ENCODE measurements around the gene NAV3.

Gene NAV3

GRCh38 chr12:77834618-77835017 lies 3.9 kb downstream of the NAV3 start:
- H3K4me1 Mint-ChIP-seq: peaks cover 6% of the 10 kb centered on the region
- no peak for TF ChIP-seq CTCF (IDR thresholded peaks at IDR 0.05)
- H3K9me3 Mint-ChIP-seq: no peaks in the 10 kb centered on the region
- H3K36me3 Mint-ChIP-seq (ENCODE audit: low read depth): no peaks in the 10 kb centered on the region
- no peaks in the 10 kb centered on the region for H3K27me3 Mint-ChIP-seq (ENCODE audit: low read depth, poor library complexity)
- no peak for DNase-seq
- H3K4me3 Mint-ChIP-seq: no peak overlapping the region
- H3K27ac Mint-ChIP-seq: no peak overlapping the region

DNA sequence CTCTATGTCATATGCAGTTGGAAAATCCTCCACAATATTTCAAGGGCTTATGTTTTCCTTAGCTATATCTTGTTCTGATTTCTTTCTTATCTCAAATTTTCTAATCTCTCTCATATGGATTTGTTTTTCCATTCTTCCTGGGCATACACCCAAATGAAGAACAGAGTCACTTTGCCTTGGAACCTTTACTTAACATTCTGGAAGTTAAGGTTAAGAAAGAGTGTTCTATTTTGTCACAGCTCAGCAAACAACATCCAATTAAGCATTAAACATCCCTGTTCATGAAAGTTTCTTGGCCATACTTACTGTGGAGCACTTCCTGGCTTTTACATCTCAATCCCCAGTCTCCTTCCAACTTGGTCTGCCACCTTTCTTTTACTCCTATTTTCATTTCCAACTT lies 5.3 kb downstream of the NAV3 start:
- no peaks in the 10 kb centered on the region for H3K36me3 Mint-ChIP-seq (ENCODE audit: low read depth)
- H3K9me3 Mint-ChIP-seq: no peaks in the 10 kb centered on the region
- no peak overlapping the region for H3K27ac Mint-ChIP-seq
- TF ChIP-seq CTCF (IDR thresholded peaks at IDR 0.05): no peak
- no peaks in the 10 kb centered on the region for H3K27me3 Mint-ChIP-seq (ENCODE audit: low read depth, poor library complexity)
- no peak for DNase-seq
- no peaks in the 10 kb centered on the region for H3K4me1 Mint-ChIP-seq
- no peak overlapping the region for H3K4me3 Mint-ChIP-seq

DNA sequence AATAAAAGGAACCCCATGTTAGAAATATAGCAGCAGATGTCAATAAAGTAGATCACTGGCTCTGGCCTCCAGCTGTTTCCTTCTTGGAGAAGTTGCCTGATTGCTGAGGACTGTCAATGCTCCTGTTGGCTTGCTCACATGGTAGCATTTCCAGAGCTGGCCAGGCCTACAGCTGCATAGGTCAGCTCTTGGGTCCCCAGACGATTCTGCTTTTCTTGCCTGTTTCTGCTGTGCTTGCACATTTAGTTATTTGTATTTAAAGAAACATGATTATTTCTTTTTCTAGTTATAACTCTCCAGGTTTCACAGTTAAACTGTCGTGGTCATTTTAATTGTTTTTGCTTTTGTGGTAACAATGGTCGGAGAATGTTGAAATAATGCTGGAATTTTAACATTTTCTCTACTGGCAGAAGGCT lies 7.2 kb downstream of the NAV3 start:
- TF ChIP-seq CTCF (IDR thresholded peaks at IDR 0.05): no peak
- no peaks in the 10 kb centered on the region for H3K4me1 Mint-ChIP-seq
- no peak for DNase-seq
- H3K4me3 Mint-ChIP-seq: no peak overlapping the region
- no peaks in the 10 kb centered on the region for H3K27me3 Mint-ChIP-seq (ENCODE audit: low read depth, poor library complexity)
- H3K27ac Mint-ChIP-seq: no peak overlapping the region
- H3K9me3 Mint-ChIP-seq: no peaks in the 10 kb centered on the region
- H3K36me3 Mint-ChIP-seq (ENCODE audit: low read depth): no peaks in the 10 kb centered on the region

GRCh38 chr12:77841521-77841920 lies 10.8 kb downstream of the NAV3 start:
- no peak overlapping the region for H3K27ac Mint-ChIP-seq
- no peaks in the 10 kb centered on the region for H3K27me3 Mint-ChIP-seq (ENCODE audit: low read depth, poor library complexity)
- DNase-seq: no peak
- H3K36me3 Mint-ChIP-seq (ENCODE audit: low read depth): no peaks in the 10 kb centered on the region
- H3K9me3 Mint-ChIP-seq: no peaks in the 10 kb centered on the region
- H3K4me3 Mint-ChIP-seq: no peak overlapping the region
- H3K4me1 Mint-ChIP-seq: no peaks in the 10 kb centered on the region
- TF ChIP-seq CTCF (IDR thresholded peaks at IDR 0.05): no peak

DNA sequence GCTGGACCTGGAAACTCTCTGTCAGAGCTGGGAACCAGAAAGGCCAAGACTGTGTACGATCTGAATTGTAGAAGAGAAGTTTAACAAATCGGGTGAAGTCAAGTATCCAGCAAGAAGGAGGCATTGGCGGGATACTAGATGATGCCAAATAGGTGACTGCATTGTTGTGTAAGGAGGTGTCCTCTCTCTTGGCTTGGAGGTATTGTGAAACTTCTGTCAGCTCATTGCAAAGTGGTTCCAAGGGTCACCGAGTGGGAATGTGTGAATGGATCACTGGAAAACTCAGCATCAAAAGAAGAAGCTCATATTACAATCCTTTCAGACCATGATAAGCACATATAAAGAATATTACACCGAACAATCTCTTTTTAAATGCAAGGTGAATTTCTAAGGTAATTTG lies 11.7 kb downstream of the NAV3 start:
- no peaks in the 10 kb centered on the region for H3K9me3 Mint-ChIP-seq
- H3K36me3 Mint-ChIP-seq (ENCODE audit: low read depth): no peaks in the 10 kb centered on the region
- no peak overlapping the region for H3K4me3 Mint-ChIP-seq
- no peak for TF ChIP-seq CTCF (IDR thresholded peaks at IDR 0.05)
- H3K27ac Mint-ChIP-seq: no peak overlapping the region
- H3K4me1 Mint-ChIP-seq: no peaks in the 10 kb centered on the region
- DNase-seq: no peak
- H3K27me3 Mint-ChIP-seq (ENCODE audit: low read depth, poor library complexity): no peaks in the 10 kb centered on the region

DNA sequence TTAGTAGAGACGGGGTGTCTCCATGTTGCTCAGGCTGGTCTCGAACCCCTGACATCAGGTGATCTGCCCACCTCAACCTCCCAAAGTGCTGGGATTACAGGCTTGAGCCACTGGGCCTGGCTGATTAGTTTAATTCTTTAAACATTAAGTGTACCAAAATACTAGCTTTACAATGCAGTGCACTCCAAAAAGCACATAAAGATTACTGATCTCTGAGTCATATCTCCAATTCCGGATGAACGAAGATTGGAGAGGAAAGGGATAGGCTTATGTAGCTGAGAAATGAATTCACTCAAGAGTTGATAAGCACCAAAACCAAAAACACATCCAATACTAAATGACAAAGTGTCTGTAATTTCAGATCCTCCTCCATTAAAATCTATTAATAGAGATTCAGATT lies 15.1 kb downstream of the NAV3 start:
- no peaks in the 10 kb centered on the region for H3K36me3 Mint-ChIP-seq (ENCODE audit: low read depth)
- H3K9me3 Mint-ChIP-seq: no peaks in the 10 kb centered on the region
- no peak overlapping the region for H3K27ac Mint-ChIP-seq
- TF ChIP-seq CTCF (IDR thresholded peaks at IDR 0.05): no peak
- no peaks in the 10 kb centered on the region for H3K4me1 Mint-ChIP-seq
- H3K4me3 Mint-ChIP-seq: no peak overlapping the region
- no peaks in the 10 kb centered on the region for H3K27me3 Mint-ChIP-seq (ENCODE audit: low read depth, poor library complexity)
- DNase-seq: no peak

Data from nephron progenitor cell (in vitro differentiated cells).